Peyer's patch (tissue), 4 donors: Measurements from ENCODE around the gene LRRC8E.

ENCODE experiments used
- CTCF ChIP-seq, 6 experiments: fragments of 450-650 bp in 4 of 6; fragments of 200-600 bp in 2 of 6; sonication (generic) in 1 of 6; IDR thresholded peaks; one replicate each; pipeline ENCODE4 v1.5.1; 2017 to 2019; ENCODE audit warnings: antibody characterized with exemption in 6 of 6, mild to moderate bottlenecking in 3 of 6, moderate library complexity in 1 of 6
- POLR2A ChIP-seq, 2 donors: fragments of 450-650 bp; IDR thresholded peaks; one replicate each; pipeline ENCODE4 v1.5.1; 2017; ENCODE audit warnings: antibody characterized with exemption in 2 of 2, mild to moderate bottlenecking in 2 of 2, moderate library complexity in 2 of 2

- TF ChIP-seq POLR2A (IDR thresholded peaks at IDR 0.05) (no peak), CTCF (IDR thresholded peaks at IDR 0.05) (no peak)
These were observed 19.2 kb downstream of the LRRC8E start for GRCh38 chr19:7907544-7907943.
